Colonic mucosa (tissue), 4 donors: ENCODE results near the gene GALNT17. TPM values are rescaled to one million over a fixed set of nuclear protein-coding genes. Genes with fewer than 3 reads are reported as not detected.

Experiments used
- DNase-seq: peaks from one replicate; pipeline ENCODE4 v3.0.0-alpha.2; 2020
- H3K27ac ChIP-seq: fragments of 200-600 bp; one replicate; pipeline ENCODE4 v1.8.0; 2021
- H3K27me3 ChIP-seq: fragments of 200-600 bp; one replicate; pipeline ENCODE4 v1.8.0; 2021
- H3K36me3 ChIP-seq: fragments of 200-600 bp; one replicate; pipeline ENCODE4 v1.8.0; 2021
- H3K4me1 ChIP-seq: fragments of 200-600 bp; one replicate; pipeline ENCODE4 v1.8.0; 2021; ENCODE audit warnings: mild to moderate bottlenecking
- H3K4me3 ChIP-seq: fragments of 200-600 bp; one replicate; pipeline ENCODE4 v1.8.0; 2021
- H3K9ac ChIP-seq, 2 donors: one replicate each; pipeline ENCODE4 v1.7.0; 2013; ENCODE audit warnings: control low read depth in 2 of 2, low read depth in 2 of 2, low read length in 2 of 2
- H3K9me3 ChIP-seq: fragments of 200-600 bp; one replicate; pipeline ENCODE4 v1.8.0; 2021
- intact Hi-C: fragments of 100-400 bp; cut with DNase I; formaldehyde crosslinking; loops from one replicate; pipeline ENCODE4 v1.14.1; 2022
- total RNA-seq, 2 donors: library from RNA; stranded (reverse); fragmentation: NEBNext Ultra II Directional in 1 of 2; extraction: Animal tissue kit (Norgen Biotek cat#: 25700) in 1 of 2; gene quantifications; one replicate each; pipeline ENCODE4 v1.2.1, GENCODE V29; 2021
- TF ChIP-seq, protein P1 (sequence below): fragments of 200-600 bp; IDR thresholded peaks from one replicate; pipeline ENCODE4 v1.8.0; 2022; ENCODE audit warnings: antibody characterized with exemption, mild to moderate bottlenecking
- donor health status: healthy.
- donor health status: DM: no; HTN: no; CAD: no.
- donor health status: DM: no; HTN: no; CAD: no.

The GALNT17 gene
- total RNA-seq, 2 donors from 2014 or later, result 0.37 to 1.3 TPM

DNA sequence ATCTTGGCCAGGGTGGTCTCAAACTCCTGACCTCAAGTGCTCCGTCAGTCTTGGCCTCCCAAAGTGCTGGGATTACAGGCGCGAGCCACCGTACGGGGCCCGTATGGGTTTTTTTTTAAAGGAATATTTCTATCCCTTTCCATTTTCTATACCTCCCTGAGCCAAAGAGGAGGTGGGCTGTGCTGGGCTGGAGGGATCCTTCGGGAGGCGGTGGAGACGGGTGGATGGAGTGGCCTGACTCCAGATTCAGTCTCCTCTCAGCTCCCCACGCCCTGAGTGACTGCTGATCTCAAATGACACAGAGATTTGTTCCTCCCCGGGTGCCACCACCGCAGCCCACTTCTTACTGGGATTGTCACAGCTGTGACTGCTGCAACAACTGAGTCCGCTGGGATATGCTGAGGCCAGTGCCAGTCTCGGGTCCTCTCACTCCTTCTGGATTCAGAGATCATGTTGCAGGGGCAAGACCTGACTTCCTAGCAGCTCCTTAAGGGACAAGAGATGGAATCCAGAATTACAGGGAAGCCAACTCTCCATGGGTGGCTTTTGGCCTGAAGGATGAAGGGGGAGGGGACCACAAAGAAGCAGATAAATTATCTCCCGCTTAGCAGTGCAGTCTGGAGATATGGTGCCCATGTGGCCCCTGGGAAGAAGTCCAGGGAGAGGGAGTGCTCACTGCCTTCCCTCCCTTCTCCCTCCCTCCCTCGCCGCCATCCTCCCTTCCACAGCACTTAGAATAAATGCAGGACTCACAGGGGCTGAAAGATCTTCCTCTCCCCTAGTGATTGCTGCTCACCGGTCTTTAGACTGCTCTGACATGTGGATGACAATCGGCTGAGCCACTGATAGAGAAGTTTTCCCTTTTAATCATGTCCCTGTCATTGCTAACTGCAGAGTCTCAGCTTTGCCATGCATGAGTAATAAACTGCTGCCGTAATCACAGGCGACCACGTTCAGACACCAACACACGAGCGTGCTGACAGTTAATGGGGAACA, 14.3 kb downstream of the GALNT17 start:
- TF ChIP-seq, protein P1, sequence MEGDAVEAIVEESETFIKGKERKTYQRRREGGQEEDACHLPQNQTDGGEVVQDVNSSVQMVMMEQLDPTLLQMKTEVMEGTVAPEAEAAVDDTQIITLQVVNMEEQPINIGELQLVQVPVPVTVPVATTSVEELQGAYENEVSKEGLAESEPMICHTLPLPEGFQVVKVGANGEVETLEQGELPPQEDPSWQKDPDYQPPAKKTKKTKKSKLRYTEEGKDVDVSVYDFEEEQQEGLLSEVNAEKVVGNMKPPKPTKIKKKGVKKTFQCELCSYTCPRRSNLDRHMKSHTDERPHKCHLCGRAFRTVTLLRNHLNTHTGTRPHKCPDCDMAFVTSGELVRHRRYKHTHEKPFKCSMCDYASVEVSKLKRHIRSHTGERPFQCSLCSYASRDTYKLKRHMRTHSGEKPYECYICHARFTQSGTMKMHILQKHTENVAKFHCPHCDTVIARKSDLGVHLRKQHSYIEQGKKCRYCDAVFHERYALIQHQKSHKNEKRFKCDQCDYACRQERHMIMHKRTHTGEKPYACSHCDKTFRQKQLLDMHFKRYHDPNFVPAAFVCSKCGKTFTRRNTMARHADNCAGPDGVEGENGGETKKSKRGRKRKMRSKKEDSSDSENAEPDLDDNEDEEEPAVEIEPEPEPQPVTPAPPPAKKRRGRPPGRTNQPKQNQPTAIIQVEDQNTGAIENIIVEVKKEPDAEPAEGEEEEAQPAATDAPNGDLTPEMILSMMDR, result no peak
- Histone ChIP-seq H3K27me3 (no peaks in the 10 kb centered on the region), H3K9me3 (no peaks in the 10 kb centered on the region), H3K36me3 (no peaks in the 10 kb centered on the region), H3K9ac (no peak overlapping the region), H3K4me3 (no peak overlapping the region), H3K4me1 (no peaks in the 10 kb centered on the region), H3K27ac (no peak overlapping the region)
- no peak for DNase-seq
- intact Hi-C loops, result no loop called here

DNA sequence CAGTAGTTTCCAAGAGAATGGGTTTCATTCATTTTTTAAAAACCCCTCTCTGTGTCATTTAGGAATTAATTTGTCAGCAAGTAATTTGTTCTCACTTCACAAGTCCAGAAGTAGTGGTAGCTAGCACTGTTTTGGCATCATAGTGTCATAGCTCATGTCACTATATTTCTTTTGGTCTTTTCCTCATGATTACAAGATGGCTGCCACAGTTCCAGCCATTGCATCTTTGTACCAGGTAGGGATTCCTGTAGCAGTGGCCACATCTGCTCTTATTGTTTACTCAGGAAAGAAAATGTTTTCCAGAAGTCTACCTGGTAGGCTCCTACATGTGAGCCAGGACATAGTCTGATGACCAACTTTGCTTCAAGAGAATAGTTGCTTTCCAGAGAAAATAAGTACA, 16.2 kb downstream of the GALNT17 start:
- H3K27ac ChIP-seq, result no peak overlapping the region
- H3K36me3 ChIP-seq, result no peaks in the 10 kb centered on the region
- H3K9me3 ChIP-seq, result no peaks in the 10 kb centered on the region
- no peak for DNase-seq
- H3K27me3 ChIP-seq, result no peaks in the 10 kb centered on the region
- no peaks in the 10 kb centered on the region for H3K4me1 ChIP-seq
- H3K4me3 ChIP-seq, result no peak overlapping the region
- no peak overlapping the region for H3K9ac ChIP-seq
- TF ChIP-seq, protein P1, result no peak
- intact Hi-C loops, result no loop called here

DNA sequence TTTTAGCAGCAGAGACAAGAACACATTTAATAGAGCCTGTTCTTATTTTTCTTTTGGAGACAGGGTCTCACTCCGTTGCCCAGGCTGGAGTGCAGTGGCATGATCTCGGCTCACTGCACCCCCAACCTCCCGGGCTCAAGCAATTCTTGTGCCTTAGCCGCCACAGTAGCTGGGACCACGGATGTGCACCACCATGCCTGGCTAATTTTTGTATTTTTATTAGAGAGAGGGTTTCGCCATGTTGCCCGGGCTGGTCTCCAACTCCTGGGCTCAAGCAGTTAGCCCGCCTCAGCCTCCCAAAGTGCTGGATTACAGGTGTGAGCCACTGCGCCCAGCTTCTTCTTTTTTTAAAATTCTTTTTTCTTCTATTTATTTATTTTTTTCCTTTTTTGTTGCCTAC, 23.3 kb downstream of the GALNT17 start:
- TF ChIP-seq, protein P1, result no peak
- Histone ChIP-seq H3K9me3 (no peaks in the 10 kb centered on the region), H3K4me1 (no peaks in the 10 kb centered on the region), H3K27me3 (no peaks in the 10 kb centered on the region), H3K36me3 (no peaks in the 10 kb centered on the region), H3K27ac (no peak overlapping the region), H3K4me3 (no peak overlapping the region), H3K9ac (no peak overlapping the region)
- intact Hi-C loops, result no loop called here
- DNase-seq, result no peak

DNA sequence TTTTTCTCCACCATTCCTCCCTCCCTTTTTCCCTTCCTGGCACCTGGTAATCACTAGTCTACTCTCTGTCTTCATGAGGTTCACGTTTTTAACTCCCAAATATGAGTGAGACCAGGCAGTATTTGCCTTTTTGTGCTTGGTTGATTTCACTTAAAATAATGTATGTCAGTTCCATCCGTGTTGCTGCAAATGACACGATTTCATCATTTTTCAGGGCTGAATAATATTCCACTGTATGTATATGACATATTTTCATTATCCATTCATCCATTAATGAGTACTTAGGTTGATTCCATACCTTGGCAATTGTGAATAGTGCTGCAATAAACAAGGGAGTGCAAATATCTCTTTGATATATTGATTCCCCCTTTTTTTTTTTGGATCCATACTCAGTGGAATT, 25.8 kb downstream of the GALNT17 start:
- no peak overlapping the region for H3K9ac ChIP-seq
- TF ChIP-seq, protein P1, result no peak
- H3K27ac ChIP-seq, result no peak overlapping the region
- no peaks in the 10 kb centered on the region for H3K36me3 ChIP-seq
- intact Hi-C loops, result no loop called here
- no peak overlapping the region for H3K4me3 ChIP-seq
- no peak for DNase-seq
- no peaks in the 10 kb centered on the region for H3K4me1 ChIP-seq
- H3K9me3 ChIP-seq, result no peaks in the 10 kb centered on the region
- no peaks in the 10 kb centered on the region for H3K27me3 ChIP-seq

DNA sequence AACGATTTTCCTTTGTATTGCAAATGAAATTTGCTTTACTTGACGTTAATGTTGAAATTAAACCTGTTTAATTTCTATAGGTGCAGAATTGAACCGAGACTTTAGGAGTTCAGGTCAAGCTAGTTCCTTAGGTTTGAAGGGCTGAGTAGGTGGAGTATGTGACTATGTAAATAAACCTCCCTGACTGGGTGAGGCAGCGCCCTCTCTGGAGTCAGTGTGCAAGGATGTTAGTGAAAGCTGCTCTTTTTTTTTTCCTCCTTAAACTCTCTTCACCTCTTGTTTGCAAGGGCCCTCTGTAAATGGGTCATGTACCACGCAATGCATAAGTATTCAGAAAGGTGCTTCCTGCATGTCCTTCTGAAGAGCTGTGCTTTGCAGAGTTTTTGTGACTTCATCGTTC, 33.8 kb downstream of the GALNT17 start:
- H3K27ac ChIP-seq, result no peak overlapping the region
- TF ChIP-seq, protein P1, result no peak
- no peaks in the 10 kb centered on the region for H3K9me3 ChIP-seq
- H3K4me1 ChIP-seq, result no peaks in the 10 kb centered on the region
- H3K4me3 ChIP-seq, result no peak overlapping the region
- no peaks in the 10 kb centered on the region for H3K27me3 ChIP-seq
- no peak overlapping the region for H3K9ac ChIP-seq
- H3K36me3 ChIP-seq, result no peaks in the 10 kb centered on the region
- no peak for DNase-seq
- intact Hi-C loops, result no loop called here
